NT2/D1 (cell line): ENCODE results near the gene CCDC88C.

Source experiments
- DNase-seq: peaks from one replicate; pipeline ENCODE4 v3.0.0-alpha.2; 2011; ENCODE audit warnings: low read depth, low spot score
- H3K27me3 ChIP-seq: 2 replicates; pipeline ENCODE4 v1.6.0; 2011; ENCODE audit warnings: mild to moderate bottlenecking; ENCODE audit not compliant: insufficient read length, insufficient read depth
- H3K36me3 ChIP-seq: 2 replicates; pipeline ENCODE4 v1.6.1; 2011; ENCODE audit warnings: mild to moderate bottlenecking, low read length, mixed read lengths; ENCODE audit not compliant: insufficient read depth, insufficient read length
- H3K4me1 ChIP-seq: 2 replicates; pipeline ENCODE4 v1.5.1; 2011; ENCODE audit not compliant: insufficient read depth, insufficient read length
- H3K4me3 ChIP-seq: 2 replicates; pipeline ENCODE4 v1.5.1; 2011; ENCODE audit warnings: low read depth; ENCODE audit not compliant: insufficient read length
- H3K9ac ChIP-seq: 2 replicates; pipeline ENCODE4 v1.6.0; 2011; ENCODE audit warnings: low read depth; ENCODE audit not compliant: insufficient read length
- H3K9me3 ChIP-seq: 2 replicates; pipeline ENCODE4 v1.5.1; 2011; ENCODE audit warnings: mild to moderate bottlenecking, low read length; ENCODE audit not compliant: insufficient read depth
- SUZ12 ChIP-seq: IDR thresholded peaks from 2 replicates; pipeline ENCODE4 v1.6.1; 2011; ENCODE audit not compliant: insufficient read length, insufficient read depth; ENCODE audit errors: extremely low read depth
- YY1 ChIP-seq: IDR thresholded peaks from 2 replicates; pipeline ENCODE4 v1.6.1; 2011; ENCODE audit not compliant: insufficient read length, insufficient read depth
- ZNF274 ChIP-seq: IDR thresholded peaks from 2 replicates; pipeline ENCODE4 v1.6.1; 2011; ENCODE audit warnings: mild to moderate bottlenecking, low read depth, low read length

CCDC88C gene

DNA sequence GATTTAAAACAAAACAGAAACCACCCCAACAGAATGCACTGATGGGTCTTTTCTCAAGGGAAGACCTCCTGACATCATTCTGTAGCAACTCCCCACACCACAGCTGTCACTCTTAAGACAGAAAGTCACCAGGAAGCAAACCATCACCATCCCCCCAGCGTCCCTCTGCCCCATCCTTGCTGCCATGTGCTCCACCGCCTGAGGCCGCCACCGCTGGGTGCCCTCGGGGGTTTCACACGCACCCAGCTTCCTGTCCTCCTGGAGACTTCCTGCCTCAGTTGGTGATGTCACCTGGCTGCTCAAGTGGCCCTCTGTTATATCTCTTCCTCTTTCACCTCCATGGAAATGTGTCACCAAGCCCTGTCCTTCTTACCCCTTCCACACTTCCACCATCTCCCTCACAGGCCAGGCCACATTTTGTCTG, 101.8 kb downstream of the CCDC88C start:
- Histone ChIP-seq H3K4me3 (no peak overlapping the region), H3K36me3 (peaks cover 80% of the 10 kb centered on the region), H3K9me3 (peaks cover 56% of the 10 kb centered on the region; the same call in 1 of the 2 replicates), H3K4me1 (no peaks in the 10 kb centered on the region), H3K9ac (no peak overlapping the region), H3K27me3 (no peaks in the 10 kb centered on the region)
- DNase-seq = no peak
- no peak for TF ChIP-seq SUZ12
- no peak for TF ChIP-seq ZNF274
- TF ChIP-seq YY1 = no peak

DNA sequence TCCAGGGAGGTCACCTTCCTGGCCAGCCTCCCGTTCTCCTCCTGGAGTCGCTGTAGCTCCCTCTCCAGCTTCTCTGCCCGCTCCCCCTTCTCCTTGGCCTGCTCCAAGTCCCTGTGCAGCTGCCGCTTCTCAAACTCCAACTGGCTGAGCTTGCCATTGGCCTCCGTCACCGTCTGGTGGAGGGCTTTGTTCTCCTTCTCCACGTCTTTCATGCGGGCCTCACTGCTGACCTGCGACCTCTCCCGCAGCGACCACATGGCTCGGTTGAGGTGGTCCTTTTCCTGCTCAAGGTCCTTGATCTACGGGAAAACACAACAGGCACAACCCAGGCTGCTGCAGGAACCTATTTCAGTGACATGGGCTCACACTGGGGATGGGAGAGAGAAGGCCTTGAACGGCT, 103.8 kb downstream of the CCDC88C start:
- peaks cover 56% of the 10 kb centered on the region; the same call in 1 of the 2 replicates for H3K9me3 ChIP-seq
- no peak for DNase-seq
- no peak for TF ChIP-seq YY1
- TF ChIP-seq SUZ12 = no peak
- TF ChIP-seq ZNF274 = no peak
- peaks cover 78% of the 10 kb centered on the region for H3K36me3 ChIP-seq
- H3K4me3 ChIP-seq = no peak overlapping the region
- no peak overlapping the region for H3K9ac ChIP-seq
- no peaks in the 10 kb centered on the region for H3K4me1 ChIP-seq
- H3K27me3 ChIP-seq = no peaks in the 10 kb centered on the region

DNA sequence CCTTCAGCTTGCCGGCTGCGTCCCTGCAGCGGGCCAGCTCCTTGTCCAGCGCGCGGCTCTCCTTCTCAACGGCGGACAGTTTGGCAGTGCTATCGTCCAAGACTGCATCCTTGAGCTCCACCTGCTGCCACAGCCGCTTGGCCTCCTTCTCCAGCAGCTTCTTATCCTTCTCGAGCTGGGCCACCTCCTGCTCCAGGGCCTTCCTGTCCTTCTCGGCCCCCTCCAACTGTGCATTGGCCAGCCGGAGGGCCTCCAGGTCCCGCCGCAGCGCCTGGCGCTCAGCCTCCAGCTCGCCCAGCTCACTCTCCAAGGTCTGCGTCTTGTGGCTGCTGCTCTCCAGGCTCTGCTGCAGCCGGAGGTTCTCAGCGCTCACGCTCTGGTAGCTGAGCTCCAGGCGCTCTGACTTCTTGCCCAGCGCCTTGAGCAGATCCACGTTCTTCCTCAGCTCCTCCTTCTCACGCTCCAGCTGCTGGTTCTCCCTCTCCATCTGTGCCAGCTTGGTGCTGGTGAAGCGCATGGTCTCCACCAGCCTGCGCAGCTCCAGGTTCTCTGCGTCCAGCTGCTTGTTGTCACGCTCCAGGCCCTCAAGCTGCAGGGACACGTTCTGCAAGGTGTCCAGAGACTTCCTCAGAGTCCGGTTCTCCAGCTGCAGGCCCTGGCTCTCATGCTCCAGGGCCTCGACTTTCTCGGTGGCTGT, 104.3 kb downstream of the CCDC88C start:
- no peak overlapping the region for H3K4me3 ChIP-seq
- H3K4me1 ChIP-seq = no peaks in the 10 kb centered on the region
- no peak for TF ChIP-seq SUZ12
- H3K9ac ChIP-seq = no peak overlapping the region
- no peaks in the 10 kb centered on the region for H3K27me3 ChIP-seq
- DNase-seq = no peak
- peaks cover 56% of the 10 kb centered on the region; the same call in 1 of the 2 replicates for H3K9me3 ChIP-seq
- H3K36me3 ChIP-seq = peaks cover 80% of the 10 kb centered on the region

DNA sequence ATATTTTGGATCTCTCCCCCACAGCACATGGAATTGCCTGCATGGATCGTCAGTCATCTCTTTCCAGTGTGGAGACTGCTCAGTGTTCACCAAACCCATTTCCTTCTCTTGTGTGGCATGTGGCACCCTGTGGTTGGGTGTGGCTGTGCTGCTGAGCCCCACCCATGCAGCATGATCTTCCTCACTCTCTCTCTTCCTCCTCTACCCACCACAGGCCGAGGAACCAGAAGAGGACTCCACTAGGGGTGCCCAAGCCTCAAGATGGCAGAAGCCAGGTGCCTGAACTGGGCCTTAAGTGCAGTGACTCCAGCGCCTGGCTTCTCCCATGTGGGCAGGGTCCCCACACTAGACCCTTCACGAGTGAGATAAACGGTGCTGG, 106.3 kb downstream of the CCDC88C start:
- H3K27me3 ChIP-seq = no peaks in the 10 kb centered on the region
- H3K36me3 ChIP-seq = peaks cover 76% of the 10 kb centered on the region
- DNase-seq = no peak
- peaks cover 48% of the 10 kb centered on the region; the same call in 1 of the 2 replicates for H3K9me3 ChIP-seq
- no peak for TF ChIP-seq ZNF274
- TF ChIP-seq SUZ12 = no peak
- TF ChIP-seq YY1 = no peak
- no peak overlapping the region for H3K4me3 ChIP-seq
- no peak overlapping the region for H3K9ac ChIP-seq
- H3K4me1 ChIP-seq = peaks cover 3% of the 10 kb centered on the region

DNA sequence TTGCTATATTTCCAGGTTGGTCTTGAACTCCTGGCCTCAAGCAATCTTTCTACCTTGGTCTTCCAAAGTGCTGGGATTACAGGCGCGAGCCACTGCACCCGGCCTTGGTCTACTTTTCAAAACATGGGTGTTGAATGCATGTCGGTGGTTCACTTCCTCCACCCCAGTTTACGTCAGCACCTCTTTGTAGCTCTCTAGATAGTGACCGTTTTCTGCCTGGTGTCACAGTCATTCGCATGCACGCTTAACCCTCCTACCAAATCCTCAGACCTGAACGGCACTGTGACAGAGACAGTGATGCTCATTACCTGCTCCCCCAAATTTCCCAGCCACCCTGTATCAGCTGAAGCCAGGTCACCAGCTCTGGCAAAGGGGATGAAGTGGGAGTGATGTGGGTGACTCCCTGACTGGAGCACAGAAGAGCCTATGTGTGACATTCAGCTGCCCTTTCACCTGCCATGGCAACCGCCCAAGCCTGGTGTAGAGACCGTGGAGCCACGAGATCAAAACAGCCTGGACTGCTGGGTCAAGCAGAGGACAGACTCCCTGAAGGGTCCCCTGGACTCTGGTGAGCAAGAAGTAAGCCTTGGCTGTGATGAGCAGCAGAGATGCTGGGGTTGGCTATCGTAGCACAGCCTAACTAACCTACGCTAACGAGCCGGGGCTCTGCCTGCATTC, 106.9 kb downstream of the CCDC88C start:
- Histone ChIP-seq H3K36me3 (peaks cover 71% of the 10 kb centered on the region), H3K9ac (no peak overlapping the region), H3K9me3 (peaks cover 43% of the 10 kb centered on the region; the same call in 1 of the 2 replicates), H3K4me1 (peaks cover 3% of the 10 kb centered on the region), H3K4me3 (no peak overlapping the region), H3K27me3 (no peaks in the 10 kb centered on the region)
- TF ChIP-seq YY1 = no peak
- no peak for TF ChIP-seq SUZ12
- no peak for TF ChIP-seq ZNF274
- DNase-seq = no peak

DNA sequence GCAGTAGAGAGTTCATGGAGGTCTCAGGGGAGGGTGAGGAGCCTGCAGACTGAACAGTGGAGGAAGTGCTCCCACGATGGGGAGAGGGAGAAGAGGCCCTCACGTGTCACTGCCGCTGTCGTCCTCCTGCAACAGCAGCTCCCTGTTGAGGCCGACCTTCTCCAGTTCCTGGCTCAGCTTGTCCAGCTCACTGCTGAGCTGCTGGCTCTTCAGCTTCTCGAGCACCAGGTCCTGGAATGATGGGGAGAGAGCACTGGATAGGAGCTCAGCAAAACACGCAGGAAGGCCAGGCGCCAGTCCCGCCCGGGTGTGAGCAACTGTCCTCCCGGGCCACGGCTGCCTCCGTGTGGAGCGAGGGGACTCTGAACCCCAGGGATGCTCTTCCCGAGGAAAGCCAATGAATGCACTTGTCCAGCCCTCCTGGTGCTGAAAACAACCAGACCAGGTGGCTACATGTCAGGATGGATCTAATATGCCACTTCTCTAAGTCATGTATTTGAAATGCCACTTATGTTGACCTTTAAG, 107.8 kb downstream of the CCDC88C start:
- H3K9me3 ChIP-seq = peaks cover 34% of the 10 kb centered on the region; the same call in 1 of the 2 replicates
- H3K36me3 ChIP-seq = peaks cover 65% of the 10 kb centered on the region
- no peak overlapping the region for H3K4me3 ChIP-seq
- no peaks in the 10 kb centered on the region for H3K27me3 ChIP-seq
- TF ChIP-seq SUZ12 (no peak), YY1 (no peak), ZNF274 (no peak)
- H3K9ac ChIP-seq = no peak overlapping the region
- DNase-seq = no peak
- peaks cover 3% of the 10 kb centered on the region for H3K4me1 ChIP-seq

DNA sequence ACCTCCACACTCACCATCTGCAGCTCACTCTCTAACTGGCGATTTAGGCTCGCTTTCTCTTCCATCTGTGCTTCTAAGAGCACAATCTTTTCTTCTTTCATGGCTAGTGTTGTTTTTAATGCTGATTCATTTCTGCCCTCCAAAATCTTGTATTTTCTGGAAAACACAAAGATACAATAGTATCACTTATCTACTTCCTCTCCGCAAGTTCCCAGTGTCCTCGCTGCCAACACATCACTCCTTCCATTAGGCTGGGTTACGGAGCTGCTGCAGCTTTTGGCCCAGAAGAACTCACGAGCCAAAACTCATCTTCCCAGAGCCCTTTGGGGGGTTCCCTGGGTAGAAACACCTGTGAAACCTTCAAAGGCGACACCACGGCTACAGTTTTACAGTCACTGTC, 109.3 kb downstream of the CCDC88C start:
- Histone ChIP-seq H3K27me3 (no peaks in the 10 kb centered on the region), H3K9ac (no peak overlapping the region), H3K36me3 (peaks cover 53% of the 10 kb centered on the region), H3K9me3 (peaks cover 19% of the 10 kb centered on the region; the same call in 1 of the 2 replicates), H3K4me3 (no peak overlapping the region), H3K4me1 (peaks cover 8% of the 10 kb centered on the region)
- TF ChIP-seq ZNF274 (no peak), SUZ12 (no peak), YY1 (no peak)
- no peak for DNase-seq
